GM19023 (cell line): ENCODE data around the gene PSRC1.
"Not testable (repeated sequence)": the region's sequence is repeated elsewhere in the genome, so short reads cannot be mapped to it uniquely, and the experiment has no call there.

ENCODE experiments used
- ATAC-seq: cut with Tn5 transposase; IDR thresholded peaks from one replicate; pipeline ENCODE4 v1.9.1; 2021; ENCODE audit warnings: mild to moderate bottlenecking, moderate library complexity; ENCODE audit not compliant: unreplicated experiment

Gene PSRC1

DNA sequence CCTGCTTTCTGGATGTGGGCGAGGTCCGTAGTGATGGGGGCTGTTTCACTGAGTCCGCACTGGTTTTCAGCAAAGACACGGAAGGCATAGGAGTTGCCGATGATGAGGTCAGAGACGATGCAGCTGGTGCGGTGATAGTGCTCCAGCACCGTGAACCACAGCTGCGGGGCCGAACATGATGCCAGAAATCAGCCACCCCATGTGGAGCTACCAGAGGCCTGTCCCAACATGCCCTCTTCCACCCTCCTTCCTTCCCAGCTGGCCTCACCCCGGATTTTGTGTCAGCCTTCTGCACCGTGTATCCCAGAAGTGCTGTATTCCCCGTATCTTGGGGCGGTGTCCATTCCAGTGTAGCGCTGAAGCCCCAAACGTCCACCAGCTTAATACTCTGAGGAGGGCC lies 13.8 kb upstream of the PSRC1 start:
- ATAC-seq, result no peak

DNA sequence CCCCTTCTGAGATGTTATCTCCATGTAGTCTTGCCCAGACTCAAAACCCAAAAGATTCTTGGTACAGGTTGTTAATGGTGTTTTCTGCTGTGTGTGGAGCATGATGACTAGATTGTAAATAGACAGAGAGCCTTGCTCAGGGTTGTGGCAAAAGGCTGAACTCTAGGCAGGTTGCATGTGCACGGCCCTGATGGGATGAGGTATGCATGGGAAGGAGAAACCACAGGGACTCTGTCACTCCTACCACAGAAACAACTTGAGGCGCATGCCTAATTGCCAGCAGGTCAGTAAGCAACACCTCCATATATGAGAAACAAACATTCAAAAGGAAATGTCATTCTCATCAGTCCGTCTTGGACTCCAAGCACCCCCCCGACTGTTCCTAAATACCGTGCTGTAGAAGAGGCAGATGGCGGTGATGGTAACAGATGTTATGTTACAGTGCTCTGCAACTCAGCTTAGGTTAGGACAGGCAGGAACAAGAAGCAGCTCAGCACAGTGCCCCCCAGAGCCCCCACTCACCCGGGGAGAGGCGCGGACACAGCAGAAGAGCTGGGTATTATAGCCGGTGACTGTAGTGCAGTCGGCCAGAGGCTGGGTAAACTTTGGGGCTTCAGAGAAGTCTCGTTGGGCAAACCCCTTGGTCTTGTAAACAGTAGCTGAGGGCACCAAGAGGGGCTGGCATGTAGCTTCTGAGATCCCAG lies 12.9 kb upstream of the PSRC1 start:
- no peak for ATAC-seq

DNA sequence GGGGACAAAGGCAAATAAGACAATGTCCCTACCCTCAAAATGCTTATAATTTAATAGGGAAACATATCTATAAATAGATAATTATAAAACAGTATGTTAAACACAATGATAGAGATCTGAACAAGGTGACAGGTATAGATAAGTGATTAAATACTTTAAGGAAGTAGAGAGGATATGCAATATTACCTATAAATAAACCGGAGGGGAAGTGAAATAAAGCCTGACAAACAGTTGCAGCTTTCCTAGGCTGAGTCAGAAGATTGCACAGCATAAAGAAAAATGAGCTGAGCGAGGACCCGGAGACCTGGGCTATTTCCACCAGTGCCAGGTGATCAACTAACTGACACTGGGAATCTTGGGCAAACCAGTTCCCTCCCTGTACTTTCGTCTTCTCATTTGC lies 11.5 kb upstream of the PSRC1 start:
- ATAC-seq, result no peak

DNA sequence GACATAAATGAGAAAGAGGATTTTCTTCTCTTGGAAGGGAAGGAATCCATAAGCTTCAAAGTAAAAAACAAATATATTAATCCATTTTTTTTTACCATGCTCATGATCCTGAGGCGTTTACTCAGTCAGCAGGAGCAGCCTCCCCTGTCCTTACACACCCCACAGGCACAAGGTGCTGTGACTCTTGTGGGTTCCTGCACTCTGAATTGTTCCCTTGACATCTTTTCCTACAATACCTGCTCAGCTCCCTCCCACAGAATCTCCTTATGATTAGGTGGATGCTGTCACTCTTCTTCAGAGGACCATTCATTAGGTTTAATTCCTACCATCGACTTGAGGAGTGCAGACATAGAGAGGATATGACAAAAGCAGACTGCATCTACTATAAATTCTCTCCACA lies 10.1 kb upstream of the PSRC1 start:
- ATAC-seq, result no peak

DNA sequence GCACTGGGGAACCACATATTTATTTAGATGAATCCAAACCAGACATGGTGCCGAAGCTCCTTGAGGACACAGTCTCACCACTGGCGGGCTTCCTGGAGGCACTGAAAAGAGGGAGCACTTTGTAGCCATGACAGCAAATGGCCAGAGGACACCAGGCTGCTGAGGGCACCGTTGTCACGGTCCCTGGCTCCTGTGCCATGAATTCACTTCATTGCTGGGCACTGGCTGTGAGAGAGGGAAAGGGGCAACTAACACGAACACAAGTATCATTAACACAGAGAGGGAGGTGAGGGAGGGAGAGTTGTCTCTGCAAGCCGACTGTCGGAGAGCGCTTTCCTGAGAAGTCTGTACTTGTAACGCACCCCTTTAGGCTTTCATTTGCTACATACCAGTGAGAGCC lies 9.4 kb upstream of the PSRC1 start:
- ATAC-seq, result no peak

DNA sequence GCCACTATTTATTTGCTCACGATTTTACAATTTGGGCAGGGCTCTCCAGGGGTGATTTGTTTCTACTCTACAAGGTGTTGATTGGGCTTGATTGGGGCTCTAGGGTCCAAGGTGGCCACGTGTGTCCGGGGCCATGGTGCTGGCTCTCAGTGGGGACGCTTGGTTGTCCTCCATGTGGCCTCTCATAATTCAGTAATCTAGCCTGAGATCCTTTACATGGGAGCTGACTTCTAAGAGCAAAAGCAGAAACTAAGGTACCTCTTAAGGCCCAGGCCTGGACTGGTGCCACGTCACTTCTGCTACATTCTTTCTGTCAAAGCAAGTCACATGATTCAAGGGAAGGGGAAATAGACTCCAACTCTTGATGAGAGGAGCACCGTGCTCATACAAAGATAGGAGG lies 8.1 kb upstream of the PSRC1 start:
- no peak for ATAC-seq

DNA sequence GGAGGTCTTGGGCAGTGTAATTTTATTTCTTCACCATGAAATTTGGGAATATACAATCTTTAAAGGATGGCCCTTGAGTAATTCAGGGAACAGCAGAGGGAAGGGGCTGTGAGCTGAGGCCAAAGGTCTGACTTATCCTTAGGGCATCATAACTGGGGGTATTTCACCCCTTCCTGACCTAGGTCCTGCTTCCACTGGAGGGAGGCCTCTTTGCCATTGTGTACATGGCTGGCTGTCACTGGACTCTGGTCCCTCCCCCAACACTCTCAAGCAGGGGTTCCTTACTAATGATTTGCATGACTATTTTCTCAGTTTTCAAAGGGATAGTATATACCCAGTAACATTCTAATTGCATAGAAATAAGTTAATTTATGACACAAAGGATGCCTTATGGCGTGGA lies 7.2 kb upstream of the PSRC1 start:
- no peak for ATAC-seq

DNA sequence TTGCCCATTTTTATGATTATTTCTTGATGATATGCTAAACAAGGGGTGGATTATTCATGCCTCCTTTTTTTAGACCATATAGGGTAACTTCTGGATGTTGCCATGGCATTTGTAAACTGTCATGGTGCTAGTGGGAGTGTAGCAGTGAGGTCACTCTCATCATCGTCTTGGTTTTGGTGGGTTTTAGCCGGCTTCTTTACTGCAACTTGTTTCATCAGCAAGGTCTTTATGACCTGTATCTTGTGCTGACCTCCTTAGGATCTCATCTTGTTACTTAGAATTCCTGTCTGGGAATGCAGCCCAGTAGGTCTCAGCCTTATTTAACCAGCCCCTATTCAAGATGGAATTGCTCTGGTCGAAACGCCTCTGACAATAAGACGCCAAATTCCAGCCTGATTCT lies 3.8 kb upstream of the PSRC1 start:
- not testable (repeated sequence) for ATAC-seq

DNA sequence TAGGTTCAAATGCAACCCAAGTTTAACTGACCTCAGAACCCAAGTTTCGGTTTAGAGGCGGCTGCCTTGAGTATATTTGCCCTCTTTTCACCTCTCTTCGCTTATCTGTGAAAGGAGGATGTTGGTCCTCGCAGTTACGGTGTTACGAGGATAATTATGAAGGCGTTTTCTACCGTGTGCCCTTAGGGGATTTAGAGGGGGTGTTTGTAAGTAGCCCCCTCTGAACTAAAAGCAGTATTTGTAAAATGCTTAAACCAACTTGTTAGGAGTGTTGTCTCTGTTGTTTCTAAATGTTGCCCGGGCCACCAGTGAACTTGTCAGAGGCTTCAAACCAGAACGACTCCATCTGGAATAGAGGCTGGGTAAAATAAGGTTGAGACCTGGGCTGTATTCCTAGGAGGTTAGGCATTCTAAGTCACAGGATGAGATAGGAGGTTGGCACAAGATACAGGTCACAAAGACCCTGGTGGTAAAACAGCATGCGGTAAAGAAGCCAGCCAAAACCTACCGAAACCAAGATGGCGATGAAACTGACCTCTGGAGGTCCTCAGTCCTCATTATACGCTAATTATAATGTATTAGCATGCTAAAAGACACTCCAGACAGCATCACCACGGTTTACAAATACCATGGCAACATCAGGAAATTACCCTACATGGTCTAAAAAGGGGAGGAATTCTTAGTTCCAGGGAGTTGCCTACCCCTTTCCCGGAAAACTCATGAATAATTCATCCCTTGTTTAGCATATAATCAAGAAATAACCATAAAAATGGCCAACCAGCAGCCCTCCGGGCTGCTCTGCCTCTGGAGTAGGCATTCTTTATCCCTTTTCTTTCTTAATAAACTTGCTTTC lies 1.0 kb upstream of the PSRC1 start:
- ATAC-seq, result peak; percentile 12

DNA sequence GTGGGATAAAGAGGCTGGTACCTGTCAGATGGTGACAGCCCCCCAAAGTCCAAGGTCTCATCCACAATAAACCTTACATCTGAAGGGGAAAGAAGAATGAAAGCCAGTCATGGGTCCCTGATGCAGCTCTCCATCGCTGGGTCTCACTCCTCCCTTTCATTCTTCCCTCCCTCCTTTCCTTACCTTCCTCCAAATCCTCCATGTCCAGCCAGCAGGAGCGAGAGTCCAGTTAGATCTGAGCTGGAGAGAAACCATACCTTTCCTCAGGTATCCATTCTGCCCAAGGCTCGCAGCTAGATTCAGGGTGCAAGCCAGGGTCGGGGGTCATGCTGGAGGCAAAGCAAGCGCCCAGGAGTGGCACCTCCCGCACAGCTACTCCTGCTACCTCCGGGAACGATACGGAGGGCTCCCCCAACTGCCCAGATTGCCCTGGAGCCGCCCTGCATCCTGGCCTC lies 421 bp downstream of the PSRC1 start:
- no peak for ATAC-seq

DNA sequence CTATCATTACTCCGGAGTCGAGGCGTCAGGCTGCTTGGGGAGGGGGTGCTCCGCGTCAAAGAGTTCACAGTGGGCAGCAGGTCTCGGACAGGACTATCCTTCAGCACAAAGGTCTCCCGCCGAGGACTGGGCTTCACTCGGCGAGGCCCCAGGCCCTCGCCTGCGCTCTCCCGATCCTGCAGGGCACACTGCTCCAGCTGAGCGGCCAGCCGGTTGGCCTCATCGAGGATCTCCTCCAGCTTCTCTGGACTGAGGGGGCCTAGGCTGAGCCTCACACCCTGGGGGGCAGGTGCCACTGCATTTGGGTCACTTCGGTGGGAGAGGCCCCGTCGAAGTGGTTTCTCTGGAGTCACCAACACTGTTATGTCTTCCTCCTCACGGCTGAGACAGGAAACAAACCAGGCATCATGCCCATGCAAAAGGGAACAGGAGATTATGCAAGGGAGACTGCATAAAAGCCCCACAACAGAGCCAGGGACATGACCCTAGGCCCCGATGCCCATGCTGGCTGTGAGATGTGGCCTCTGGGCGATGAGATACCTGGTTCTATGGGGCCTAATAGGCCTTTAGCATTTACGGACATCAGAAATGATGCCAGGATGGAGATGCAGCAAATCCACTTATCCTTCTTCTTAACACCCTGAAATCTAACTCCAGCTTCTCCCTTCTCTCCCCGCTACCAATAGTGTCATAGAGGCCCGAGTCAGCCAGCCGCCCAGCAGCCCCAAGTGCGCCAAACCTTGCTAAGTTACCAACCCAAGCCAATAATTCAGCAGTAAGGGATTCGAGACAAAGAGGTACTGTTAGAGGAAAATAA lies 1.1 kb downstream of the PSRC1 start:
- ATAC-seq, result no peak

DNA sequence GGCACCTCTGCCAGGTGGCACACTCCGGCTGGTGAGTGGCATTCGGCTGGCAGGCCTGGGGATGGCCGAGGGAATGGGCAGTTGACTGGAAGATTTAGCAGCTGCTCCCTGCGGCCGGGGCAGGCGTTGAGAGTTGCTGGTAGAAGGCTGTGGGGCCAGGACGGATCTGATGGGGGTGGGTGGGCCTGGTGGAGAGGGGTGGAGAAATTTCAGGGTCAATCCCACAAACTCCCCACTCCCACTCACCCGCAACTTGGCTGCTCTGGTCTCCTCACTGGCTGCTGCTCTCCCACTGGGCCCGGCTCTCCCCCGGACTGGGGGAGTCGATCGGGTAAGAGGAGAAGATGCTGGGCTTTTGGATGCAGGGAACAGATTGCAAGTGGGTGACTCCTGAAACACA lies 2.1 kb downstream of the PSRC1 start:
- no peak for ATAC-seq

DNA sequence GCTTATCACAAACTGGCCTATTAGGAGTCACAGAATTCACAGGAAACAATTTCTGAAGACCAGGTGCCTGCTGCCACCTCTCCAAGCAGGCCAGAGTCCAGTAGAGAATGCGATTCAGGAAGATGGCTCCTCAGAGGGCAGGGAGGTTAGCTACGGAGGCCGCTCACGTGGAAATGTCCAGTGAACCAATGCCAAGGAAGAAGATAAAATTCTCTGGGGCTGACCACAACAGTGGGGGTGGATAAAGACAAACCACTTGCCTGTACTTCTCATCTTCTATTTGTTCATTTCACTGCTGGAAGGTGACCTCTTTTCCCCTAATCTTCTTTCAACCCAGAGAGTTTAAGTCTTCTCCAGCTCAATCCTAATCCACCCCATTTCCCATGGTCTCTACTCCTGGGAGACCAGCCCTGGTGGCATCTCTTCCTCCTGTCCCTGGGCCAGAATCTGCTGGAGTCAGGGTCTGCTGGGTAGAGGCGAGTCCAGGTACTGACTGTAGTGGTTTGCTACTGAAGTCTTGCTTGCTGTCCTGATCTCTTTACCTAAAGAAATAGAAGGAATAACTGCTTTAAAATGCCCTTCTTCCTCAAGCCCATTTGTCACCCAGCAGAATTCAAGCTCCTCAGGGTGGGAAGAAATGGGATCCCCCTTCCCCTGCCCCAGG lies 3.2 kb downstream of the PSRC1 start:
- no peak for ATAC-seq

DNA sequence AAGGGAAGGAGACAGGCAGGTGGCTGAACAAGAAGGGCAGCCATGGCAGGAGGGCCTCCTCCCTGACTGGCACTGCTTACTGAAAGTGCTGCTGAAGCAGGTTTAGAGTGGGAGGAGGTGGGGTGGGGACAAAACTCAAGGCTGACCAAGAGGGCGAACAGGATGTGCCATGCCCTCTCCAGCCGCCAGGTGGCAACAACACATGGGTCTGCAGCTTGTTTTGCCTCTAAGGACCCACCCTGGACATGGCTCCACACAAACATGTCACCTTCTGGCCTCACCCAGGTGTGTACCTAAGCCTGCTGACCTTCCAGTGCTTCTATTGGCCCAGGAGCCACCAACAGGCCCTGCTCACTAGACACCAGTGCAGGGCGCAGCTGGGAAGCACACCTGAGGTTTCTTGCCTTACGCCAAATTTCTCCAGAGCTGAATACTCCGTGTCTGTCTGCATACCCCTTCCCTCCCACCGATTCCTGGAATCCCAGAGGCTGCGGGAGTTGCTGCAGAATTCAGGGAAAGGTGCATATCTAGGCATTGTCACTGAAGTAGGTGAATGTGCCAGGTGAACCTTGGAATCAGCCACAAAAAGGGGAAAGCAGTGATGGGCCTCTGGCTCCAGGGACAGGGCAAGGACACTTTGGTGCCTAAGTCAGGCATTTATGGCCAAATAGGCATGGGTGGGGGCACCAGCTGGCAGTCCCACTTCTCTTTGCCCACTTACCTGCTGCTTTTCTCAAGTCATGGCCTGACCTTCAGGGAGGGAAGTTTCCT lies 5.3 kb downstream of the PSRC1 start:
- peak; percentile 79 for ATAC-seq

DNA sequence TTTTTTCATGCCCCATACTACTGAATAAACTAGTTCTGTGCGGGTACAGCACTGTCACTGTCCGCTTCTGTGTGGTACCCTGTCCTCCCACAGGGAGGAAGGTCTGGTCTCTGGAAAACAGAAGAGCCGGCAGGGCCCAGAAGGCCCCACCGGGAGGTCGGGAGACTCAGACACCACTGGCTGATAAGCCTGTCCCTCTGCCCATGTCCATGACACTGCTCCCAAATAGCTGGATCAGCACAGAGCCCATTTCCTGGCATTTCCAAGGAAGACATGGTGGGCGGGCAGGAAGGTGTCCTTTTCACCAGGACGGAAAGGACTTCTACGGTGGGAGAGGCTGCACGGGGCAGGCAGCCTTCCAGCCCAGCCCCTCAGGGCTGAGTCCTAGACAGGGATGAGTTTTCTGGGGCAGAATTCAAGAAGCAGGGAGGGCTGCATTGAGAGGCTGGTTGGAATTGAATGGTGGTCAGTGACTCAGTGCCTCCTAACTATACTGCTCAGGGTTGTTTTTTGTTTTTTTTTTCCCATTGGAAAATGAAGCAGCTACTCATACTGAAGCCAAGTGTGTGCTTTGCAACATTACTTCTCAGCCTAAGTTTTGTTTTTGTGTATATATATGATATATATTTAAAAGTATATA lies 7.1 kb downstream of the PSRC1 start:
- ATAC-seq, result no peak

DNA sequence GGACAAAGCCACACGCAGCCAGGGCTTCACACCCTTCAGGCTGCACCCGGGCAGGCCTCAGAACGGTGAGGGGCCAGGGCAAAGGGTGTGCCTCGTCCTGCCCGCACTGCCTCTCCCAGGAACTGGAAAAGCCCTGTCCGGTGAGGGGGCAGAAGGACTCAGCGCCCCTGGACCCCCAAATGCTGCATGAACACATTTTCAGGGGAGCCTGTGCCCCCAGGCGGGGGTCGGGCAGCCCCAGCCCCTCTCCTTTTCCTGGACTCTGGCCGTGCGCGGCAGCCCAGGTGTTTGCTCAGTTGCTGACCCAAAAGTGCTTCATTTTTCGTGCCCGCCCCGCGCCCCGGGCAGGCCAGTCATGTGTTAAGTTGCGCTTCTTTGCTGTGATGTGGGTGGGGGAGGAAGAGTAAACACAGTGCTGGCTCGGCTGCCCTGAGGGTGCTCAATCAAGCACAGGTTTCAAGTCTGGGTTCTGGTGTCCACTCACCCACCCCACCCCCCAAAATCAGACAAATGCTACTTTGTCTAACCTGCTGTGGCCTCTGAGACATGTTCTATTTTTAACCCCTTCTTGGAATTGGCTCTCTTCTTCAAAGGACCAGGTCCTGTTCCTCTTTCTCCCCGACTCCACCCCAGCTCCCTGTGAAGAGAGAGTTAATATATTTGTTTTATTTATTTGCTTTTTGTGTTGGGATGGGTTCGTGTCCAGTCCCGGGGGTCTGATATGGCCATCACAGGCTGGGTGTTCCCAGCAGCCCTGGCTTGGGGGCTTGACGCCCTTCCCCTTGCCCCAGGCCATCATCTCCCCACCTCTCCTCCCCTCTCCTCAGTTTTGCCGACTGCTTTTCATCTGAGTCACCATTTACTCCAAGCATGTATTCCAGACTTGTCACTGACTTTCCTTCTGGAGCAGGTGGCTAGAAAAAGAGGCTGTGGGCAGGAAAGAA lies 8.1 kb downstream of the PSRC1 start:
- ATAC-seq, result no peak

DNA sequence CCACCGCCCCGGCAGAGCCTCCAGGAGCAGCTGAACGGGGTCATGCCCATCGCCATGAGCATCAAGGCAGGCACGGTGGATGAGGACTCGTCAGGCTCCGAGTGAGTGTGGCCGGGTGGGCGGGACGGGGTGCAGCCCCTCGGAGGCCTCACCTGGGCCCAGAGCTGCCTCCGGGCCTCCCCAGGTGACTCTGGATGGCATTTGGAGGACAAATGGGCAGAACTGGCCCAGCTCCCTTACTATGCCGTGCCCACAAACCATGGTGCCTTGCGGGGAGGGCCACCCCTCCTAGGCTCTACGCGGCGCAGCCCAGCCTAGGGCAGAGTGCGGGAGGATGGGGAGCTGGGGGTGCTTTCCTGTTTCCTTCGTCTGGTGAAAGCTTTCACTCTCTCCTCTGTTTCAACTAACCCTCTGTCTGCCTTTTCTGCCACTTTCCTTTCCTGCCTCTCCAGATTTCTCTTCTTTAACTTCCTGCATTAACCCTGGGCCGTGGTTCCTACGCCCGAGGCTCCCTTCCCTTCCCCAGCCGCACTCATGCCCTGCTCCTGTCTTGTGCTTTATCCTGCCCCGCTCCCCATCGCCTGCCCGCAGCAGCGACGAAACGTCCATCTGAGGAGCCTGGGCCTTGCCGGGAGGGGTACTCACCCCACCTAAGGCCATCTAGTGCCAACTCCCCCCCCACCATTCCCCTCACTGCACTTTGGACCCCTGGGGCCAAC lies 9.2 kb downstream of the PSRC1 start:
- ATAC-seq, result no peak
